HEK293 (cell line): ENCODE data around the gene HMCN2.

Experiments
- CTCF ChIA-PET: fragments of 350-600 bp; formaldehyde crosslinking; extraction: SDS; loops from one replicate; lab custom pipeline; 2021; ENCODE audit warnings: antibody characterized with exemption; lab: Yijun Ruan, JAX
- POLR2A ChIA-PET: fragments of 300-600 bp; formaldehyde crosslinking; extraction: SDS; loops from one replicate; lab custom pipeline; 2020; ENCODE audit warnings: antibody characterized with exemption, inconsistent platforms; lab: Yijun Ruan, JAX
- H3K27ac ChIP-seq: fragments of 200-500 bp; sonication (Bioruptor generic); 2 replicates; pipeline ENCODE4 v1.5.1; 2014; ENCODE audit warnings: low read depth, low read length, control low read depth, inconsistent platforms; ENCODE audit errors: extremely low read depth
- H3K36me3 ChIP-seq, 2 experiments: fragments of 200-500 bp in 1 of 2; sonication (Bioruptor generic) in 1 of 2; 1 replicate in 1 of 2; 2 replicates in 1 of 2; pipeline ENCODE4 v1.5.1; 2014 to 2017; ENCODE audit warnings: inconsistent platforms in 2 of 2, low read length in 2 of 2; ENCODE audit not compliant: control insufficient read depth in 2 of 2, insufficient read depth in 1 of 2
- H3K4me1 ChIP-seq: fragments of 200-500 bp; sonication (Bioruptor generic); 2 replicates; pipeline ENCODE4 v1.5.1; 2014; ENCODE audit warnings: mild to moderate bottlenecking, low read length, inconsistent platforms; ENCODE audit not compliant: control insufficient read depth, insufficient read depth
- H3K4me3 ChIP-seq: 2 replicates; pipeline ENCODE4 v1.5.1; 2011; ENCODE audit warnings: low read depth, mild to moderate bottlenecking, control low read depth, low read length, moderate library complexity
- H3K9me3 ChIP-seq: fragments of 200-500 bp; sonication (Bioruptor generic); 2 replicates; pipeline ENCODE4 v1.5.1; 2014; ENCODE audit warnings: low read depth, low read length, inconsistent platforms; ENCODE audit not compliant: control insufficient read depth, insufficient read depth
- BCL11A ChIP-seq: fragments of 450-650 bp; formaldehyde crosslinking; IDR thresholded peaks from 2 replicates; pipeline ENCODE4 v1.5.1; 2016; ENCODE audit warnings: low read depth, missing biosample characterization, missing genetic modification characterization
- GLIS2 ChIP-seq: fragments of 450-650 bp; formaldehyde crosslinking; IDR thresholded peaks from 2 replicates; pipeline ENCODE4 v1.5.1; 2016; ENCODE audit warnings: missing biosample characterization, missing genetic modification characterization
- KLF1 ChIP-seq: fragments of 450-650 bp; formaldehyde crosslinking; IDR thresholded peaks from 2 replicates; pipeline ENCODE4 v1.5.1; 2016; ENCODE audit warnings: missing biosample characterization, missing genetic modification characterization
- KLF9 ChIP-seq: fragments of 450-650 bp; formaldehyde crosslinking; IDR thresholded peaks from 2 replicates; pipeline ENCODE4 v1.5.1; 2016; ENCODE audit warnings: missing biosample characterization, missing genetic modification characterization, low read depth
- MZF1 ChIP-seq: fragments of 450-650 bp; formaldehyde crosslinking; IDR thresholded peaks from 2 replicates; pipeline ENCODE4 v1.5.1; 2017; ENCODE audit warnings: missing biosample characterization, missing genetic modification characterization, borderline replicate concordance
- PRDM1 ChIP-seq: fragments of 450-650 bp; formaldehyde crosslinking; IDR thresholded peaks from 2 replicates; pipeline ENCODE4; 2016; ENCODE audit warnings: missing biosample characterization, missing genetic modification characterization
- SCRT2 ChIP-seq: fragments of 450-650 bp; formaldehyde crosslinking; IDR thresholded peaks from 2 replicates; pipeline ENCODE4 v1.5.1; 2016; ENCODE audit warnings: missing biosample characterization, missing genetic modification characterization
- SP7 ChIP-seq: fragments of 450-650 bp; formaldehyde crosslinking; IDR thresholded peaks from 2 replicates; pipeline ENCODE4 v1.5.1; 2016; ENCODE audit warnings: missing biosample characterization, missing genetic modification characterization
- ZEB2 ChIP-seq: fragments of 450-650 bp; formaldehyde crosslinking; IDR thresholded peaks from 2 replicates; pipeline ENCODE4 v1.5.1; 2016; ENCODE audit warnings: missing biosample characterization, missing genetic modification characterization
- ZNF121 ChIP-seq: fragments of 450-650 bp; formaldehyde crosslinking; IDR thresholded peaks from 2 replicates; pipeline ENCODE4 v1.5.1; 2016; ENCODE audit warnings: missing biosample characterization, missing genetic modification characterization
- ZNF133 ChIP-seq: fragments of 450-650 bp; formaldehyde crosslinking; IDR thresholded peaks from 2 replicates; pipeline ENCODE4 v1.5.1; 2016; ENCODE audit warnings: missing biosample characterization, missing genetic modification characterization
- ZNF157 ChIP-seq: fragments of 450-650 bp; formaldehyde crosslinking; IDR thresholded peaks from 2 replicates; pipeline ENCODE4 v1.5.1; 2016; ENCODE audit warnings: missing biosample characterization, missing genetic modification characterization
- ZNF223 ChIP-seq: fragments of 450-650 bp; formaldehyde crosslinking; IDR thresholded peaks from 2 replicates; pipeline ENCODE4 v1.5.1; 2016; ENCODE audit warnings: missing biosample characterization, missing genetic modification characterization
- ZNF274 ChIP-seq, 2 experiments: fragments of 200-500 bp in 1 of 2; fragments of 450-650 bp in 1 of 2; sonication (Bioruptor generic) in 1 of 2; formaldehyde crosslinking in 1 of 2; IDR thresholded peaks; 2 replicates each; pipeline versions ENCODE4 v1.5.1 to v1.6.1; 2014 to 2016; ENCODE audit warnings: borderline replicate concordance in 1 of 2, inconsistent platforms in 1 of 2, low read length in 1 of 2, missing biosample characterization in 1 of 2, missing genetic modification characterization in 1 of 2
- ZNF324 ChIP-seq: fragments of 450-650 bp; formaldehyde crosslinking; IDR thresholded peaks from 2 replicates; pipeline ENCODE4 v1.5.1; 2016; ENCODE audit warnings: missing biosample characterization, missing genetic modification characterization
- ZNF335 ChIP-seq: fragments of 450-650 bp; formaldehyde crosslinking; conservative IDR thresholded peaks from 2 replicates; pipeline ENCODE4 v1.5.1; 2016; ENCODE audit warnings: missing biosample characterization, missing genetic modification characterization
- ZNF366 ChIP-seq: fragments of 450-650 bp; formaldehyde crosslinking; conservative IDR thresholded peaks from 2 replicates; pipeline ENCODE4 v1.5.1; 2016; ENCODE audit warnings: missing biosample characterization, missing genetic modification characterization
- ZNF48 ChIP-seq: fragments of 450-650 bp; formaldehyde crosslinking; IDR thresholded peaks from 2 replicates; pipeline ENCODE4 v1.5.1; 2016; ENCODE audit warnings: missing biosample characterization, missing genetic modification characterization
- ZNF677 ChIP-seq: fragments of 450-650 bp; IDR thresholded peaks from 2 replicates; pipeline ENCODE4 v1.5.0; 2018; ENCODE audit warnings: missing biosample characterization, mild to moderate bottlenecking, missing genetic modification characterization, moderate library complexity
- ZNF776 ChIP-seq: fragments of 450-650 bp; formaldehyde crosslinking; IDR thresholded peaks from 2 replicates; pipeline ENCODE4 v1.5.0; 2017; ENCODE audit warnings: missing biosample characterization, missing genetic modification characterization, borderline replicate concordance
- ZNF792 ChIP-seq: fragments of 450-650 bp; formaldehyde crosslinking; IDR thresholded peaks from 2 replicates; pipeline ENCODE4 v1.5.1; 2016; ENCODE audit warnings: missing biosample characterization, missing genetic modification characterization
- TF ChIP-seq, protein P1 (sequence below): fragments of 450-650 bp; formaldehyde crosslinking; IDR thresholded peaks from 2 replicates; pipeline ENCODE4 v1.5.1; 2016; ENCODE audit warnings: missing biosample characterization, missing genetic modification characterization
- TF ChIP-seq, protein P2 (sequence below): fragments of 450-650 bp; formaldehyde crosslinking; IDR thresholded peaks from 2 replicates; pipeline ENCODE4 v1.5.0; 2017; ENCODE audit warnings: missing biosample characterization, missing genetic modification characterization, borderline replicate concordance

Gene HMCN2

DNA sequence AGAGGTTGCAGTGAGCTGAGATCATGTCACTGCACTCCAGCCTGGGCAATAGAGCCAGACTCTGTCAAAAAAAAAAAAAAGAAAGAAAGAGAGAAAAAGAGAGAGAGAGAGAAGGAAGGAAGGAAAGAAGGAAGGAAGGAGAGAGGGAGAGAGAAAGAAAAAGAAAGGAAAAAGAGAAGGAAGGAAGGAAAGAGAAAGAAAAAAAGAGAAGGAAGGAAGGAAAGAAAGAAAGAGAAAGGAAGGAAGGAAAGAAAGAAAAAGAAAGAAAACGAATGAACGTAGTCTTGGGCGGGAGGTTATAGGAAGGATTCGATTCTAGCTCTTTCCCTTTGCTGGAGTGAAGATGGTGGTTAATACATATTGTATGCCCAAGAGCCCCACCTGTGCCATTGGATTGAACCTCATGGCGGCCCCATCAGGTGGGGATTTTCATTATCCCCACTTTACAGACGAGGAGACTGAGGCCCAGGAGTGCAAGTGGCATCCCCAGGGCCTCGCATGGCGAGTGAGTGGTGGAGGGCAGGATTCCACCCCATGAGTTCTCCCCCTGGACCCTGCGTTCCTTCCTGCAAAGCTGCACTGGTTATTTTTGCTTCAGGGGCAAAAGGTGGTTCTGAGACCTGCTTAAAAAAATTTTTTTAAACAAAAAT lies 98.3 kb downstream of the HMCN2 start:
- CTCF ChIA-PET = interaction anchor here (0.6 to 1.2 kb wide), 3 partner anchors 20 to 136 kb away, joined by 3 read pairs; no protein-coding TSS in a partner anchor
- peak; percentile 94 for TF ChIP-seq PRDM1 (tag by site-specific recombination)
- TF ChIP-seq ZNF776 = no peak
- TF ChIP-seq MZF1 = peak; percentile 89
- peak; percentile 97 for TF ChIP-seq ZNF366 (tag by site-specific recombination)
- TF ChIP-seq ZNF121 = 0 out of 2 replicates have a peak, but pooled peaks have one; percentile 28
- TF ChIP-seq ZNF324 = no peak
- TF ChIP-seq ZEB2 (tag by site-specific recombination) = no peak
- TF ChIP-seq ZNF223 (tag by site-specific recombination) = no peak
- Histone ChIP-seq H3K36me3 (no peaks in the 10 kb centered on the region), H3K4me1 (no peaks in the 10 kb centered on the region), H3K9me3 (no peaks in the 10 kb centered on the region), H3K4me3 (no peak overlapping the region), H3K27ac (no peak overlapping the region)
- POLR2A ChIA-PET = interaction anchor here (1.1 kb wide), 1 partner anchor 35 kb away, joined by 10 read pairs; no protein-coding TSS in a partner anchor

DNA sequence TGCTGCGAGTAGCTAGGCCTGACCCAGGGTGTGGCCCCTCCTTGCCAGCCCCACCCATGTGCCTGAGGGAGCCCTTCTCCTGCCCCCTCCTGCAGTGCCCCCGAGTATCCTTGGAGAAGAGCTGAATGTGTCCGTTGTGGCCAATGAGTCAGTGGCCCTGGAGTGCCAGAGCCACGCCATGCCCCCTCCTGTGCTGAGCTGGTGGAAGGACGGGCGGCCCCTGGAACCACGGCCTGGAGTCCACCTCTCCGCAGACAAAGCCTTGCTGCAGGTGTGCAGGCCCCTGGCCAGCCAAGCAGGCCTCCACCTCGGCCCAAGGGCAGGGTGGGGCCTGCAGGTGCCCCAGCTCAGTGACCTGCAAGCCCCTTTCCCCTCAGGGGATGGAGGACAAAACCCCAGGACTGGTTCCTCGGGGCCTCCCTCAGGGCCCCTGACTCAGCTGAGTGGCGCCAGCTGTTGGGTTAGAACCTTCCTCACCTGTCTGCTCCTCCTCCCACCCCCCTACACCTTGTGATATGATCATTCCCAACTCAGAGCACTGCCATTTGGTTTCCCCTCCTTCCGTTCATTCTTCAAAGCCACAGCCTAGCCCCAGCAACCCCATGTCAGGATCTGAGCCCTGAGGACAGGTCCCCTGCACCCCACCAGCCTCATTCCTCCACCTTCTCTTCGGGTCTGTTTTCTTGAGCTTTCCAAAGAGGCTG lies 99.2 kb downstream of the HMCN2 start:
- no peaks in the 10 kb centered on the region for H3K4me1 ChIP-seq
- POLR2A ChIA-PET = interaction anchor here (1.1 kb wide), 1 partner anchor 34 kb away, joined by 10 read pairs; no protein-coding TSS in a partner anchor
- H3K9me3 ChIP-seq = no peaks in the 10 kb centered on the region
- CTCF ChIA-PET = interaction anchor here (0.6 to 1.3 kb wide), 5 partner anchors 22 to 257 kb away, joined by 3 to 5 read pairs (median 3); no protein-coding TSS in a partner anchor
- no peaks in the 10 kb centered on the region for H3K36me3 ChIP-seq
- H3K27ac ChIP-seq = no peak overlapping the region
- no peak overlapping the region for H3K4me3 ChIP-seq
- TF ChIP-seq BCL11A (tag by site-specific recombination) = no peak
- TF ChIP-seq, protein P1, sequence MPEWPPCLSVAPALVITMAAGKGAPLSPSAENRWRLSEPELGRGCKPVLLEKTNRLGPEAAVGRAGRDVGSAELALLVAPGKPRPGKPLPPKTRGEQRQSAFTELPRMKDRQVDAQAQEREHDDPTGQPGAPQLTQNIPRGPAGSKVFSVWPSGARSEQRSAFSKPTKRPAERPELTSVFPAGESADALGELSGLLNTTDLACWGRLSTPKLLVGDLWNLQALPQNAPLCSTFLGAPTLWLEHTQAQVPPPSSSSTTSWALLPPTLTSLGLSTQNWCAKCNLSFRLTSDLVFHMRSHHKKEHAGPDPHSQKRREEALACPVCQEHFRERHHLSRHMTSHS (tag by site-specific recombination) = no peak
- no peak for TF ChIP-seq SCRT2 (tag by site-specific recombination)
- TF ChIP-seq ZNF157 = no peak
- 0 out of 2 replicates have a peak, but pooled peaks have one; percentile 8 for TF ChIP-seq GLIS2
- TF ChIP-seq ZNF677 (tag by site-specific recombination) = no peak
- TF ChIP-seq ZNF133 = no peak
- TF ChIP-seq ZNF274 (IDR thresholded peaks at IDR 0.05; ENCODE audit: low read length) = no peak
- no peak for TF ChIP-seq ZNF274 (tag by site-specific recombination; IDR thresholded peaks at IDR 0.05; ENCODE audit: borderline replicate concordance)
- TF ChIP-seq ZNF792 (tag by site-specific recombination) = no peak
- TF ChIP-seq, protein P2, sequence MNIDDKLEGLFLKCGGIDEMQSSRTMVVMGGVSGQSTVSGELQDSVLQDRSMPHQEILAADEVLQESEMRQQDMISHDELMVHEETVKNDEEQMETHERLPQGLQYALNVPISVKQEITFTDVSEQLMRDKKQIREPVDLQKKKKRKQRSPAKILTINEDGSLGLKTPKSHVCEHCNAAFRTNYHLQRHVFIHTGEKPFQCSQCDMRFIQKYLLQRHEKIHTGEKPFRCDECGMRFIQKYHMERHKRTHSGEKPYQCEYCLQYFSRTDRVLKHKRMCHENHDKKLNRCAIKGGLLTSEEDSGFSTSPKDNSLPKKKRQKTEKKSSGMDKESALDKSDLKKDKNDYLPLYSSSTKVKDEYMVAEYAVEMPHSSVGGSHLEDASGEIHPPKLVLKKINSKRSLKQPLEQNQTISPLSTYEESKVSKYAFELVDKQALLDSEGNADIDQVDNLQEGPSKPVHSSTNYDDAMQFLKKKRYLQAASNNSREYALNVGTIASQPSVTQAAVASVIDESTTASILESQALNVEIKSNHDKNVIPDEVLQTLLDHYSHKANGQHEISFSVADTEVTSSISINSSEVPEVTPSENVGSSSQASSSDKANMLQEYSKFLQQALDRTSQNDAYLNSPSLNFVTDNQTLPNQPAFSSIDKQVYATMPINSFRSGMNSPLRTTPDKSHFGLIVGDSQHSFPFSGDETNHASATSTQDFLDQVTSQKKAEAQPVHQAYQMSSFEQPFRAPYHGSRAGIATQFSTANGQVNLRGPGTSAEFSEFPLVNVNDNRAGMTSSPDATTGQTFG (tag by site-specific recombination) = no peak
- TF ChIP-seq SP7 = no peak
- TF ChIP-seq KLF9 (tag by site-specific recombination) = no peak
- TF ChIP-seq KLF1 (tag by site-specific recombination) = peak; percentile 69
- TF ChIP-seq ZNF335 (tag by site-specific recombination) = no peak
- TF ChIP-seq ZNF48 (tag by site-specific recombination) = no peak
- TF ChIP-seq, all 188 proteins: peak for 2
